Measurements from ENCODE around the gene TMEM184C. TPM values are rescaled to one million over a fixed set of nuclear protein-coding genes. Genes with fewer than 3 reads are reported as not detected.

The TMEM184C gene
- polyA plus RNA-seq, 1 experiment: 27.1 TPM

GRCh38 chr4:147583876-147584275 lies 33.3 kb upstream of the TMEM184C start:
- Histone ChIP-seq H3K4me3 (ENCODE audit: low read depth, low read length) (no peak overlapping the region), H3K36me3 (ENCODE audit: control insufficient read depth, insufficient read depth, low read length) (no peaks in the 10 kb centered on the region), H3K27me3 (ENCODE audit: control insufficient read depth, insufficient read depth, low read length) (no peaks in the 10 kb centered on the region)
- CTCF ChIA-PET: interaction anchor here (1.1 to 2.4 kb wide), 2 partner anchors 65 to 565 kb away, joined by 3 to 10 read pairs; no protein-coding TSS in a partner anchor
- TF ChIP-seq CTCF (IDR thresholded peaks at IDR 0.05; ENCODE audit: insufficient read depth, low read depth, low read length): no peak
- no peak for DNase-seq (ENCODE audit: low read depth)
- POLR2A ChIA-PET: no interaction called here

GRCh38 chr4:147586032-147586431 lies 31.2 kb upstream of the TMEM184C start:
- no peaks in the 10 kb centered on the region for H3K27me3 ChIP-seq (ENCODE audit: control insufficient read depth, insufficient read depth, low read length)
- H3K36me3 ChIP-seq (ENCODE audit: control insufficient read depth, insufficient read depth, low read length): no peaks in the 10 kb centered on the region
- TF ChIP-seq CTCF (IDR thresholded peaks at IDR 0.05; ENCODE audit: insufficient read depth, low read depth, low read length): no peak
- no peak overlapping the region for H3K4me3 ChIP-seq (ENCODE audit: low read depth, low read length)
- ChIA-PET POLR2A (no interaction called here), CTCF (interaction anchor here (0.6 to 2.7 kb wide), 5 partner anchors 11 to 567 kb away, joined by 3 to 10 read pairs (median 6); no protein-coding TSS in a partner anchor)
- no peak for DNase-seq (ENCODE audit: low read depth)

- ChIA-PET POLR2A (no interaction called here), CTCF (interaction anchor here (0.6 to 2.7 kb wide), 4 partner anchors 10 to 568 kb away, joined by 3 to 7 read pairs (median 6); no protein-coding TSS in a partner anchor)
- TF ChIP-seq CTCF (IDR thresholded peaks at IDR 0.05; ENCODE audit: insufficient read depth, low read depth, low read length): no peak
- Histone ChIP-seq H3K4me3 (ENCODE audit: low read depth, low read length) (no peak overlapping the region), H3K27me3 (ENCODE audit: control insufficient read depth, insufficient read depth, low read length) (no peaks in the 10 kb centered on the region), H3K36me3 (ENCODE audit: control insufficient read depth, insufficient read depth, low read length) (no peaks in the 10 kb centered on the region)
- no peak for DNase-seq (ENCODE audit: low read depth)
Observed at GRCh38 chr4:147586637-147587036, 30.6 kb upstream of the TMEM184C start.

- no peak overlapping the region for H3K4me3 ChIP-seq (ENCODE audit: low read depth, low read length)
- no peak for DNase-seq (ENCODE audit: low read depth)
- ChIA-PET CTCF (interaction anchor here (1.2 to 2.7 kb wide), 4 partner anchors 10 to 568 kb away, joined by 4 to 7 read pairs (median 6); no protein-coding TSS in a partner anchor), POLR2A (no interaction called here)
- no peak for TF ChIP-seq CTCF (IDR thresholded peaks at IDR 0.05; ENCODE audit: insufficient read depth, low read depth, low read length)
- H3K36me3 ChIP-seq (ENCODE audit: control insufficient read depth, insufficient read depth, low read length): no peaks in the 10 kb centered on the region
- H3K27me3 ChIP-seq (ENCODE audit: control insufficient read depth, insufficient read depth, low read length): no peaks in the 10 kb centered on the region
Observed at GRCh38 chr4:147587041-147587440, 30.2 kb upstream of the TMEM184C start.

- H3K36me3 ChIP-seq (ENCODE audit: control insufficient read depth, insufficient read depth, low read length): no peaks in the 10 kb centered on the region
- H3K4me3 ChIP-seq (ENCODE audit: low read depth, low read length): no peak overlapping the region
- no peak for DNase-seq (ENCODE audit: low read depth)
- TF ChIP-seq CTCF (IDR thresholded peaks at IDR 0.05; ENCODE audit: insufficient read depth, low read depth, low read length): no peak
- POLR2A ChIA-PET: no interaction called here
- CTCF ChIA-PET: interaction anchor here (0.6 to 3.1 kb wide), 26 partner anchors 10 to 1263 kb away, joined by 3 to 35 read pairs (median 3); no protein-coding TSS in a partner anchor
- no peaks in the 10 kb centered on the region for H3K27me3 ChIP-seq (ENCODE audit: control insufficient read depth, insufficient read depth, low read length)
Observed at GRCh38 chr4:147589586-147589985, 27.6 kb upstream of the TMEM184C start.
